Measurements from ENCODE around the gene UNKL.

Gene UNKL

DNA sequence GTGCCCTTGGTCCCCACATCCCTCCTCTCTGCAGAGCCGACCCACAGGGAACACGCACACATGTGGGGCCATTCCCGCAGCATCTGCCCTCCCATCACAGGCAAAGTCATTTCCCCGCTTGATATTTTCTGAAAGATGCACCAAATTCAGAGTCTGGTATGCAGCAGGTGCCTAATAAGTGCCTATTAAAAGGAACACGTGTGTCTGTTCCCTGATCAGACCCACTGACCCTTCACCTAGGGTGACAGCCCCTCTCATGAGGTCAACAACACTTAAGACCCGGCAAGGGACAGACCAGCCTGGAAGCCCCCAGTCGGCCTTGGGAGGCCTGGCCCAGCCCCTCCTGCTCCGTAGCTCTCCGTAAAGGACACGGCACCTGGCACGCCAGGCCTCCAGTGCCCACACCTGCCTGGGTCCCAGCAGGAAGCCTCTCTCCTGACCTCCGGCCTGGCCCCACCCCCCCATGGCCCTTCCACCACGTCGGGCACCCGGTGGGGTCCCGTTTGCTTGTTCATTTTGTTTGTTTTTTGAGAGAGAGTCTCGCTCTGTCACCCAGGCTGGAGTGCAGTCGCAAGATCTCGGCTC lies 20.0 kb downstream of the UNKL start:
- Histone ChIP-seq H3K9me3 (ENCODE audit: insufficient read depth, low read depth, low read length) (peaks cover 1% of the 10 kb centered on the region), H4K8ac (ENCODE audit: low read depth, low read length) (no peak overlapping the region), H3K4me1 (ENCODE audit: control insufficient read depth in 1 of 2, insufficient read depth in 2 of 2, low read length in 2 of 2) (no peaks in the 10 kb centered on the region), H3K14ac (ENCODE audit: low read length) (no peak overlapping the region), H3K23ac (ENCODE audit: low read length) (no peak overlapping the region), H3K9ac (ENCODE audit: low read length) (no peak overlapping the region), H3K4me3 (ENCODE audit: low read depth, low read length) (no peak overlapping the region), H3K79me1 (ENCODE audit: low read length) (no peaks in the 10 kb centered on the region), H3K4me2 (ENCODE audit: low read length) (no peak overlapping the region), H2AFZ (ENCODE audit: insufficient read depth, low read length, poor library complexity) (no peak overlapping the region), H3K27me3 (ENCODE audit: insufficient read depth, low read length) (no peaks in the 10 kb centered on the region), H3K79me2 (ENCODE audit: control insufficient read depth, insufficient read depth, low read length, poor library complexity) (no peaks in the 10 kb centered on the region), H2BK5ac (ENCODE audit: low read depth, low read length, poor library complexity) (no peak overlapping the region), H3K27ac (ENCODE audit: low read depth, low read length) (no peak overlapping the region), H3K36me3 (ENCODE audit: control insufficient read depth in 1 of 2, insufficient read depth in 2 of 2, low read length in 2 of 2) (peaks cover 38 to 41% of the 10 kb centered on the region in 2 experiments), H2BK120ac (ENCODE audit: insufficient read depth, low read length, poor library complexity) (no peak overlapping the region), H4K91ac (ENCODE audit: low read depth, low read length) (no peak overlapping the region), H3K4ac (ENCODE audit: low read depth, low read length) (no peak overlapping the region), H2AK5ac (ENCODE audit: low read length) (no peak overlapping the region), H2BK12ac (ENCODE audit: low read length) (no peak overlapping the region), H4K12ac (ENCODE audit: low read depth, low read length) (no peak overlapping the region), H3K18ac (ENCODE audit: low read length) (no peak overlapping the region)
- no CpG with 5 or more reads among the region's 19 CpGs for WGBS (ENCODE audit: extremely low coverage, insufficient coverage, insufficient read length)
- no peak for DNase-seq

DNA sequence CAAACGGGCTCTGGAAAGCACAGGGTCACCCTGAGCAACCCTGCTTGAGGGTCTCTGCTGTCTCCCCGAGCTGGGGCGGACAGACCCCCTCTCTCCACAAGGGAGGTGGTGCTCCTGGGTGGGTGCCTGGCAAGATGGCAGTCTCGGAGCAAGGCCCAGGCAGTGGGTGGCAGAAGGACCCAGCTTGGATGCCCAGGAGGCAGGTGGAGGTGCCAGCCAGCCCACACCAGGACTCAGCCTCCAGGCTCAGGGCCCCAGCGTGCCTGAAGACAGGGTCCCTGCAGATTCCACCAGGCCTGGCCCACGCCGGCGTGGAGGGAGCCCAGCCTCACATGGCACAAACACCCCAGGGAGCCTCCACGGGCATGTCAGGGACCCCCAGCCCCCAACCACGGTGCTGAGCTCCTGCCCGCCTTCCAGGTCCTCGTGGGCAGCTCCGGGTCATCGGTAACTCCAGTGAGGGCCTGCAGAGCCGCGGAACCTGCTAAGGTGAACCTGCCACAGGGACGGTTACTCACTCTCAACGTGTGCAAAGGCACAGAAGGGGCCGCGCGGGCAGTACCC lies 20.8 kb downstream of the UNKL start:
- no peak for DNase-seq
- H3K36me3 ChIP-seq (ENCODE audit: control insufficient read depth in 1 of 2, insufficient read depth in 2 of 2, low read length in 2 of 2) = peaks cover 31 to 33% of the 10 kb centered on the region in 2 experiments
- no peak overlapping the region for H2BK12ac ChIP-seq (ENCODE audit: low read length)
- H3K4me2 ChIP-seq (ENCODE audit: low read length) = no peak overlapping the region
- no peaks in the 10 kb centered on the region for H3K79me1 ChIP-seq (ENCODE audit: low read length)
- H3K18ac ChIP-seq (ENCODE audit: low read length) = no peak overlapping the region
- H3K14ac ChIP-seq (ENCODE audit: low read length) = no peak overlapping the region
- H3K9ac ChIP-seq (ENCODE audit: low read length) = no peak overlapping the region
- WGBS (ENCODE audit: extremely low coverage, insufficient coverage, insufficient read length) = no CpG with 5 or more reads among the region's 21 CpGs
- no peak overlapping the region for H2BK5ac ChIP-seq (ENCODE audit: low read depth, low read length, poor library complexity)
- no peaks in the 10 kb centered on the region for H3K4me1 ChIP-seq (ENCODE audit: control insufficient read depth in 1 of 2, insufficient read depth in 2 of 2, low read length in 2 of 2)
- H2AFZ ChIP-seq (ENCODE audit: insufficient read depth, low read length, poor library complexity) = no peak overlapping the region
- H3K4me3 ChIP-seq (ENCODE audit: low read depth, low read length) = no peak overlapping the region
- H2AK5ac ChIP-seq (ENCODE audit: low read length) = no peak overlapping the region
- H3K23ac ChIP-seq (ENCODE audit: low read length) = no peak overlapping the region
- H3K27me3 ChIP-seq (ENCODE audit: insufficient read depth, low read length) = no peaks in the 10 kb centered on the region
- H4K12ac ChIP-seq (ENCODE audit: low read depth, low read length) = no peak overlapping the region
- H3K27ac ChIP-seq (ENCODE audit: low read depth, low read length) = no peak overlapping the region
- H4K8ac ChIP-seq (ENCODE audit: low read depth, low read length) = no peak overlapping the region
- no peak overlapping the region for H3K4ac ChIP-seq (ENCODE audit: low read depth, low read length)
- H2BK120ac ChIP-seq (ENCODE audit: insufficient read depth, low read length, poor library complexity) = no peak overlapping the region
- H4K91ac ChIP-seq (ENCODE audit: low read depth, low read length) = no peak overlapping the region
- H3K79me2 ChIP-seq (ENCODE audit: control insufficient read depth, insufficient read depth, low read length, poor library complexity) = no peaks in the 10 kb centered on the region
- peaks cover 1% of the 10 kb centered on the region for H3K9me3 ChIP-seq (ENCODE audit: insufficient read depth, low read depth, low read length)

DNA sequence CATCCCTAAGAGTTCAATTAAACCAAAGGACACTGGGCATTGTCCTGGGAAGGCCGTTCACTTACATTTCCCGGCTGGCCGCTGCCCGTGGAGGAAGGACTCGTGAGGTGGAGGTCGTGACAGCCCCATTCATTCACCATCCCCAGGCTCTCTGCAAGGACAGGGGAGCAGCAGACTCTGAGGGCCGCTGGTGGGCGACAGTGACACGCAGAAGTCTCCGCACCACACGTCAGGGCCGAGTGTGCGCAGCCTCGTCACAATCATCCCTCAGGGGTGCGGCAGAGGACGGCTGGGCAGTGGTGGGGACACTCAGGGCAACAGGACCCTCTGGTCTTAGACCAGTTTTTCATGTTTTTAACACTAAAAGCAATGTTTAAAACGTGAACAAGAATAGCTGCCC lies 21.7 kb downstream of the UNKL start:
- Histone ChIP-seq H3K18ac (ENCODE audit: low read length) (no peak overlapping the region), H3K27ac (ENCODE audit: low read depth, low read length) (no peak overlapping the region), H3K4ac (ENCODE audit: low read depth, low read length) (no peak overlapping the region), H3K4me3 (ENCODE audit: low read depth, low read length) (no peak overlapping the region), H3K4me2 (ENCODE audit: low read length) (no peak overlapping the region), H2BK12ac (ENCODE audit: low read length) (no peak overlapping the region), H3K23ac (ENCODE audit: low read length) (no peak overlapping the region), H3K14ac (ENCODE audit: low read length) (no peak overlapping the region), H3K9ac (ENCODE audit: low read length) (no peak overlapping the region), H3K27me3 (ENCODE audit: insufficient read depth, low read length) (no peaks in the 10 kb centered on the region), H4K12ac (ENCODE audit: low read depth, low read length) (no peak overlapping the region), H2BK5ac (ENCODE audit: low read depth, low read length, poor library complexity) (no peak overlapping the region), H4K8ac (ENCODE audit: low read depth, low read length) (no peak overlapping the region), H2BK120ac (ENCODE audit: insufficient read depth, low read length, poor library complexity) (no peak overlapping the region), H3K79me1 (ENCODE audit: low read length) (no peaks in the 10 kb centered on the region), H3K36me3 (ENCODE audit: control insufficient read depth in 1 of 2, insufficient read depth in 2 of 2, low read length in 2 of 2) (peaks cover 35 to 38% of the 10 kb centered on the region in 2 experiments), H3K79me2 (ENCODE audit: control insufficient read depth, insufficient read depth, low read length, poor library complexity) (no peaks in the 10 kb centered on the region), H3K4me1 (ENCODE audit: control insufficient read depth in 1 of 2, insufficient read depth in 2 of 2, low read length in 2 of 2) (no peaks in the 10 kb centered on the region), H3K9me3 (ENCODE audit: insufficient read depth, low read depth, low read length) (peaks cover 4% of the 10 kb centered on the region), H2AFZ (ENCODE audit: insufficient read depth, low read length, poor library complexity) (no peak overlapping the region), H2AK5ac (ENCODE audit: low read length) (no peak overlapping the region), H4K91ac (ENCODE audit: low read depth, low read length) (no peak overlapping the region)
- no CpG with 5 or more reads among the region's 17 CpGs for WGBS (ENCODE audit: extremely low coverage, insufficient coverage, insufficient read length)
- DNase-seq = no peak

DNA sequence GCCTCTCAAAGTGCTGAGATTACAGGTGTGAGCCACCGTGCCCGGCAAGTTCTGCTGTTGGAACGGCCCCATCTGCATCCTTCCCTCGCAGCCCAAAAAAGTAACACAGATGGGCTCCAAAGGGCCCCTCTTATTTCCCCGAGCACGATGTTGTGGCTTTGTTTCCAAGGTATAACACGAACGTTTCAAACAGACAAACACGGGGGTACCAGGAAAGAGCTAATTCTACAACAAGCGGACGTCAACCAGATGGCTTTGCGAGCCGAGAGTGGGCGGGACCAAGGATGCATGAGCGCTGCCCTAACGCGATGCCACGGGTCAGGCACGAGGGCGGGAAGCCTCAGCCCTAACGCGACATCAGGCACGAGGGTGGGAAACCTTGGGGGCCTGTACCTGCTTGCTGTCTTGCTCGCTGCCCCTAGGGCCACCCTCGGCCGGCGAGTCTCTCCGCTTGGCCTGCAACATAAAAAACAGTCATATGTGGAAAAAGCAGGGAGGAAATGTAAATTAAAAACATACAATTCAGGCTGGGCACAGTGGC lies 24.2 kb downstream of the UNKL start:
- Histone ChIP-seq H3K79me1 (ENCODE audit: low read length) (no peaks in the 10 kb centered on the region), H3K18ac (ENCODE audit: low read length) (no peak overlapping the region), H3K4me3 (ENCODE audit: low read depth, low read length) (no peak overlapping the region), H3K4me2 (ENCODE audit: low read length) (no peak overlapping the region), H4K8ac (ENCODE audit: low read depth, low read length) (no peak overlapping the region), H2AK5ac (ENCODE audit: low read length) (no peak overlapping the region), H3K23ac (ENCODE audit: low read length) (no peak overlapping the region), H2BK5ac (ENCODE audit: low read depth, low read length, poor library complexity) (no peak overlapping the region), H3K9me3 (ENCODE audit: insufficient read depth, low read depth, low read length) (peaks cover 4% of the 10 kb centered on the region), H3K14ac (ENCODE audit: low read length) (no peak overlapping the region), H2BK12ac (ENCODE audit: low read length) (no peak overlapping the region), H3K9ac (ENCODE audit: low read length) (no peak overlapping the region), H4K12ac (ENCODE audit: low read depth, low read length) (no peak overlapping the region), H4K91ac (ENCODE audit: low read depth, low read length) (no peak overlapping the region), H3K79me2 (ENCODE audit: control insufficient read depth, insufficient read depth, low read length, poor library complexity) (no peaks in the 10 kb centered on the region), H3K27me3 (ENCODE audit: insufficient read depth, low read length) (no peaks in the 10 kb centered on the region), H3K4ac (ENCODE audit: low read depth, low read length) (no peak overlapping the region), H3K27ac (ENCODE audit: low read depth, low read length) (no peak overlapping the region), H2BK120ac (ENCODE audit: insufficient read depth, low read length, poor library complexity) (no peak overlapping the region), H3K36me3 (ENCODE audit: control insufficient read depth in 1 of 2, insufficient read depth in 2 of 2, low read length in 2 of 2) (peaks cover 27 to 34% of the 10 kb centered on the region in 2 experiments), H3K4me1 (ENCODE audit: control insufficient read depth in 1 of 2, insufficient read depth in 2 of 2, low read length in 2 of 2) (no peaks in the 10 kb centered on the region), H2AFZ (ENCODE audit: insufficient read depth, low read length, poor library complexity) (no peak overlapping the region)
- no peak for DNase-seq
- no CpG with 5 or more reads among the region's 28 CpGs for WGBS (ENCODE audit: extremely low coverage, insufficient coverage, insufficient read length)
